ENCODE measurements around the gene PRODH. TPM values are rescaled to one million over a fixed set of nuclear protein-coding genes. Genes with fewer than 3 reads are reported as not detected.
A peak's percentile ranks its signal among the peaks of the same experiment; 100 is the strongest.

The PRODH gene
- total and polyA plus RNA-seq, 2 experiments from 2014 or later = 10.0 to 67.4 TPM

DNA sequence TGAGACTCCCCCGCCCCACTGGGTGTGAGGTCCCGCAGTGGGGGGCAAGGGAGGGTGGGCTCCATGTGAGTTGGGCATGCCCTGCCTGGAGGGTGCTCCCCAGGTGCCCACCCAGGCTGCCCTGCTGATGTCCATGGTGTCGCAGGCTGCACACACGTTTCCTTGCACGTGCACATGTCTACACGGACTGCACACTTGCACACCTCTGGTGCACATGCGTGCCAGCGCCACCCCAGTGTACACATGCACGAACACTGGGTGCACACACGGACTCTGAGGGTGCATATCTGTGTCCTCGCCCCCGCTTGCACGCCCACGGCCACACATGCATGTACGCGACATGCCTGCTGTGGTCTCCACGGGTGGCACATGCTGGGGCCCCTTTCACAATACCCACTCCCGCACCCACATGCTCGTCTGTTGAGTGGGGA lies 35.2 kb upstream of the PRODH start:
- H3K4me1 Mint-ChIP-seq = peaks cover 3% of the 10 kb centered on the region; the same call in 2 of the 3 replicates
- Histone ChIP-seq H3K4me1 (ENCODE audit: insufficient read depth) (no peaks in the 10 kb centered on the region), H4K20me1 (replicated peaks; ENCODE audit: insufficient read depth) (no peaks in the 10 kb centered on the region), H3K79me2 (replicated peaks; ENCODE audit: insufficient read depth) (no peaks in the 10 kb centered on the region), H2AFZ (no peak overlapping the region), H3K27ac (ENCODE audit: low read depth) (no peak overlapping the region), H3F3A (replicated peaks; ENCODE audit: low read depth) (no peaks in the 10 kb centered on the region), H3K4me3 (peak overlapping the region; percentile 84), H3K27me3 (ENCODE audit: insufficient read depth) (no peaks in the 10 kb centered on the region), H3K36me3 (ENCODE audit: insufficient read depth) (no peaks in the 10 kb centered on the region), H3K9me2 (ENCODE audit: insufficient read depth) (no peaks in the 10 kb centered on the region), H3K4me2 (peak overlapping the region; percentile 84)
- peaks cover 1% of the 10 kb centered on the region; the same call in 1 of the 3 replicates for H3K9me3 Mint-ChIP-seq
- H3K4me3 Mint-ChIP-seq = peak overlapping the region; percentile 71; the same call in 2 of the 3 replicates
- H3K36me3 Mint-ChIP-seq (ENCODE audit: low read depth) = no peaks in the 10 kb centered on the region
- H3K27me3 Mint-ChIP-seq (ENCODE audit: insufficient read depth, low read depth, poor library complexity) = peaks cover 4% of the 10 kb centered on the region
- no peak for TF ChIP-seq CREB1 (CRISPR knock-in tag; IDR thresholded peaks at IDR 0.05; ENCODE audit: low read depth)
- TF ChIP-seq EZH2phosphoT487 (IDR thresholded peaks at IDR 0.05; ENCODE audit: unreplicated experiment) = no peak
- no peak for TF ChIP-seq ETS1 (IDR thresholded peaks at IDR 0.05)
- TF ChIP-seq REST (IDR thresholded peaks at IDR 0.05; ENCODE audit: unreplicated experiment) = no peak
- no peak for TF ChIP-seq EZH2 (IDR thresholded peaks at IDR 0.05; ENCODE audit: low read depth, unreplicated experiment)
- no peak for TF ChIP-seq ZNF462 (CRISPR knock-in tag; IDR thresholded peaks at IDR 0.05)
- no peak for TF ChIP-seq NANOG (IDR thresholded peaks at IDR 0.05; ENCODE audit: borderline replicate concordance)
- TF ChIP-seq ZNF114 (CRISPR knock-in tag; IDR thresholded peaks at IDR 0.05) = no peak
- TF ChIP-seq POLR2AphosphoS5 (IDR thresholded peaks at IDR 0.05; ENCODE audit: low read depth) = no peak
- no peak for TF ChIP-seq JUNB (IDR thresholded peaks at IDR 0.05; ENCODE audit: unreplicated experiment)
- TF ChIP-seq STAT1 (IDR thresholded peaks at IDR 0.05; ENCODE audit: unreplicated experiment) = no peak
- TF ChIP-seq ZNF331 (CRISPR knock-in tag; IDR thresholded peaks at IDR 0.05; ENCODE audit: low read depth) = no peak
- no peak for TF ChIP-seq CTCF (conservative IDR thresholded peaks at IDR 0.05; ENCODE audit: low read depth in 2 of 2)
- no peak for DNase-seq (ENCODE audit: low spot score)
- H3K27ac Mint-ChIP-seq = no peak overlapping the region
- no peak for ATAC-seq

Measured in GM23338 (cell line).